Kidney epithelial cell (primary cell): ENCODE data around the gene GSN. TPM values are rescaled to one million over a fixed set of nuclear protein-coding genes. Genes with fewer than 3 reads are reported as not detected.

Source experiments
- DNase-seq: peaks from one replicate; pipeline ENCODE4 v3.0.0-alpha.2; 2010; ENCODE audit warnings: low read depth
- H3K27me3 ChIP-seq: 2 replicates; pipeline ENCODE4 v1.6.0; 2011; ENCODE audit warnings: low read length; ENCODE audit not compliant: control insufficient read depth, insufficient read depth
- H3K36me3 ChIP-seq: 2 replicates; pipeline ENCODE4 v1.5.1; 2011; ENCODE audit warnings: low read length; ENCODE audit not compliant: control insufficient read depth, insufficient read depth
- H3K4me3 ChIP-seq: 2 replicates; pipeline ENCODE4 v1.5.1; 2011; ENCODE audit warnings: low read depth, mild to moderate bottlenecking, control low read depth, low read length
- CTCF ChIP-seq: IDR thresholded peaks from 2 replicates; pipeline ENCODE4 v1.5.1; 2011; ENCODE audit warnings: mild to moderate bottlenecking, moderate library complexity, low read length, control low read depth, inconsistent platforms; ENCODE audit not compliant: insufficient read depth, poor library complexity, severe bottlenecking
- total RNA-seq: library from RNA; depleted of rRNA; stranded (reverse); fragments of >200 nt; gene quantifications from 2 replicates; pipeline ENCODE4 v1.2.3, GENCODE V29; 2015

GSN gene
- total RNA-seq, 1 donor from 2014 or later = 163 TPM

- Histone ChIP-seq H3K4me3 (no peak overlapping the region), H3K36me3 (no peaks in the 10 kb centered on the region), H3K27me3 (no peaks in the 10 kb centered on the region)
- DNase-seq = no peak
- TF ChIP-seq CTCF = peak; percentile 18
These were observed 108.4 kb downstream of the GSN start for GRCh38 chr9:121376214-121376830.

GRCh38 chr9:121380846-121381245 lies 112.9 kb downstream of the GSN start:
- TF ChIP-seq CTCF = no peak
- Histone ChIP-seq H3K27me3 (no peaks in the 10 kb centered on the region), H3K36me3 (no peaks in the 10 kb centered on the region), H3K4me3 (no peak overlapping the region)
- no peak for DNase-seq

Other genes starting within 250 kb of the GSN start
- 0.63 and 0.89 TPM in 2 replicates for gene C5, start 217.9 kb upstream of the GSN start, total RNA-seq
- 6.7 TPM in 2 replicates for gene CNTRL, start 193.2 kb upstream of the GSN start, total RNA-seq
- 38.1 and 42.4 TPM in 2 replicates for gene RAB14, start 66.3 kb upstream of the GSN start, total RNA-seq
- 16.8 and 18.9 TPM in 2 replicates for gene STOM, start 102.1 kb downstream of the GSN start, total RNA-seq
- not detected in 2 replicates for gene GGTA1, start 231.7 kb downstream of the GSN start, total RNA-seq